Globus pallidus (tissue), 1 donor: Measurements from ENCODE around the gene ZEB2.
A peak's percentile ranks its signal among the peaks of the same experiment; 100 is the strongest.

Source experiments
- DNase-seq: peaks from one replicate; pipeline ENCODE4 v3.0.0-alpha.2; 2015; ENCODE audit warnings: low spot score

The ZEB2 gene

GRCh38 chr2:144471305-144472045 is 48.4 kb downstream of the ZEB2 start:
- DNase-seq = no peak

- DNase-seq = no peak
Observed at GRCh38 chr2:144470816-144471215, 49.1 kb downstream of the ZEB2 start.

- DNase-seq = no peak
Observed at GRCh38 chr2:144470334-144470733, 49.6 kb downstream of the ZEB2 start.

DNA sequence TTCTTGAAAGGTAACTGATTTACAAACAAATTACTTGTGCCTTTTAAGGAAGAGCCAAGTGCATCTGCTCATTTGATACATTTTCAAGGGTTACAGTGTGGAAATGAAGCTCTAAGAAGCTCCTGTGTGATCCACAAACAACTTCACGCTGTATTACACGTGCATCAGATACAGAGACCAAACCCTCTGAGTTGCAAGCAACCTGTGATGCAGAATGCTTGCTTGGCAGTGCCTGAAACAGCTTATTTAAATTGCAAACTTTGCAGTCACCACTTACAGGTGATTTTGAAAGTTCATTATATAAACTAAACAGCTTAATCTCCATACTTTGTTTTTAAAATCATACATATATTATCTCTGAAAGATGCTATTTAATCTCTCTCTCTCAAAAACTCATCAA is 50.1 kb downstream of the ZEB2 start:
- no peak for DNase-seq

DNA sequence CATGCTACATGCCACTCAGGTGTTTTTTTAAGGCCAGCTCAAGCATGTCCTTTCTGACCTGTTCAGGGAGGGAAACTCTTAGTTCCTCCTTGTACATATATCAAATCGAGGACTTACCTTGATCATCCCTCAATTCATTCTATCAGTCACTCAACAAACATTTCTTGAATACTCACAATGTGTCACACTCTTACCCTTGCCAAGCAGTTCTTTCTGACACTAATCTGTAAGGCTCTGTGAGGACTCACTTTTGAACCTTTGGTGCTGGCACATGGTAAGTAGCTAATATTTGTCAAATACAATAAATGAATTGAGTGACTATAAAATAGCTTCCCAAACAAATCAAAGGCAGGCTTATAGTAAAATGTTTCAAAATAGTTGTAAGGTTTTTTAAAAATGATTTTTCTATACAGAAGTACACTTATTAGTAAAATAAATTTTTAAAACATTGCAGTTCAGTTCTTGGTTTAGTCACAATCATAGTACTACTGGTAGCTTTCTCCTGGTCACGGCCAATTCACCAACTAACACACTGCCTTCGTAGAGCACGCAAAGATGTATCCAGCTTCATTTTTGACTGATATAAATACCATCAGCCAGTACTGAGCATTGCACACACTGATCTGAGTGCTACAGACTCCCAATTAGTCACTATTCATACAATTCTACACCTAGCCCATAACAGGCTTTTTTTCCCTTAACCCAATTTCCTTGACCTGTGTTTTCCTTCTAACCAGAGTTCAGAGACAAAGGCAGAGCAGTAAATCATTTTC is 50.9 kb downstream of the ZEB2 start:
- DNase-seq = no peak

GRCh38 chr2:144467502-144468137 is 52.3 kb downstream of the ZEB2 start:
- no peak for DNase-seq

DNA sequence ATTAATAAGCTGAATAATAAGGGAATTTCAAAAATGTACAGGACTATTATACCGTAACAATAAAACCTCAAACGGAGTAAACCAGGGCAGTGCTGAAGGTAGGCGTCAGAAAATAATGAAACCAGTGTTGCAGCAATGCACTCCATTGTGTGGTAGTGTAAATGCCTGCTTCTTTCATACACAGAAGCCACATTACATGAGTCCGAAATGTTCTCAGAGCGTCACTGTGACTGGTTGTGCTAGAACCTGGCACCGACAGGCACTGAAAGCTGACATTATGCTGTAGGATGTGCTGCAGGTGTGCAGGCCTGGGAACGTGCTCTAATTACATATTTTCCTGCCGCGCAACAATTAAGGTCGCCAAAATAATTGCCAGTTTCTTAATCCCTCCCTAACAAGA is 53.3 kb downstream of the ZEB2 start:
- DNase-seq = peak; percentile 94

- no peak for DNase-seq
Observed at GRCh38 chr2:144465749-144466148, 54.2 kb downstream of the ZEB2 start.

DNA sequence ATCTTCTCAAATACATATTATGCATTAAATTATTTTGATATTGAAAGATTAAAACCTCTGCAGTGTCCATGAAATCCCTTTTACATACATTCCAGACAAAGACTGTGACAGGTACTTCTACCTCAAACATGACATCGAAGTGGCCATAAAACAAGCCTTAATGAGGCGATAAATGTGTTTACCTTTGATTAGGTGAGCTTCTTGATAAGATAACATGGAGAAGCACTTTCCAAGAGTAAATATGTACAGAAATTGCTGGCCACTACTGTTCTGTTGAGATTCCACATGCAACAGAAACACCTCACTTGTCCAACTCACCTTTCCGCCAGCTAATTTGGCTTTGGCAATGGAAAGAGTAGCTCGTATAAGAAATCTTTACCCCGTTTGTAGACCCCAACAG is 55.2 kb downstream of the ZEB2 start:
- no peak for DNase-seq

DNA sequence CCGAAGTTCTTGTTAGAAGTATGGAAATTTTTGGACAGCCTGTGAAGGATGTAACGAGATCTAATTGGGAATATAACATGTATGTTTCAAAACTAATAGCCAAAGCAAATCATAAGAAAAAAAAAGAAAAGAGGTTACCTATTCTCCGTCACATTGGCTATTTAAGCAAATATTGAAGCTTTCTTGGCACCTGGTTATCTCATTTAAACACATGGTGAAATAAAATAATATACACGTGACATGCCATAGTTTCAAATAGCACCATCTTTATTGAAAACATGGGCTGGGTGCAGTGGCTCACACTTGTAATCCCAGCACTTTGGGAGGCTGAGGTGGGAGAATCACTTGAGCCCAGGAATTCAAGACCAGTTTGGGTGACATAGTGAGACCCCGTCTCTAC is 56.7 kb downstream of the ZEB2 start:
- DNase-seq = no peak

DNA sequence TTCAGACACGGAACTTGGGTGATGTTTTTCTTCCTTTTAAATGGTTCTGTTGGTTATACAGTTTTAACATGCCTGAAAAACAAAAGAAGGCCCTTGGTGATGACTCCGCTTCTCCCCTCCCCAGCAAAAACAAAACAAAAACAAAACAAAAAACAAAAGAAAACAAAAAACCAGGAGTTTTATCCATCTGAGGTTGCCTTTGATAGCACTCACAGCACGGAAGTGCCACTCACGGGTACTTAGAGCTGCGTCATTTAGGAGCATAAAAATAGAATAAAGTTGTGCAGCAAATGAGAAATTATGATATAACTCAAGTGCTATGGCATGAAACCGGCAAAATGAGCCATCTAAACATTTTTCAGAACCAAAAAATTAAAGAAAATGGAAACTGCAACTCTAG is 57.7 kb downstream of the ZEB2 start:
- DNase-seq = no peak

- peak; percentile 94 for DNase-seq
Observed at GRCh38 chr2:144461308-144461766, 58.6 kb downstream of the ZEB2 start.

GRCh38 chr2:144460727-144461307 is 59.1 kb downstream of the ZEB2 start:
- no peak for DNase-seq

GRCh38 chr2:144459937-144460336 is 60.0 kb downstream of the ZEB2 start:
- no peak for DNase-seq

DNA sequence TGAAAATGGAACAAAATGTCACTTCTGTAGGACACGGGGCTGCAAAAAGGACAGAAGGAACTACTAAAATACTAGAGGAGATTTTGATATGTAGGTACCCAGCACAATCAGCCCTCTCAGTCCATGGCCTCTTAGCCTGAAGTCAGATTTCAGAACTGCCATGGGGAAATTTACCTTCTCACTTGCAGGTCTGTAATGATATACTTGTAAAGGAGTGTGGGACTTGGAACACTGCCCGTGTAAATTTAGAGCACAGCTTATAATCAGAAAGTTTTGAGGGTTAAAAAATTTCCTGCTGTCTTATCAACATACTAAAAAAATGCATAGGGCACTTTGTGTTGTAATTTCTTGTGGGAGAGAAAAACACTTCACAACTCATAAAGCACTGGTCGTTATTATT is 60.6 kb downstream of the ZEB2 start:
- DNase-seq = no peak

- DNase-seq = no peak
Observed at GRCh38 chr2:144458541-144458940, 61.4 kb downstream of the ZEB2 start.

GRCh38 chr2:144456680-144457079 is 63.2 kb downstream of the ZEB2 start:
- no peak for DNase-seq

DNA sequence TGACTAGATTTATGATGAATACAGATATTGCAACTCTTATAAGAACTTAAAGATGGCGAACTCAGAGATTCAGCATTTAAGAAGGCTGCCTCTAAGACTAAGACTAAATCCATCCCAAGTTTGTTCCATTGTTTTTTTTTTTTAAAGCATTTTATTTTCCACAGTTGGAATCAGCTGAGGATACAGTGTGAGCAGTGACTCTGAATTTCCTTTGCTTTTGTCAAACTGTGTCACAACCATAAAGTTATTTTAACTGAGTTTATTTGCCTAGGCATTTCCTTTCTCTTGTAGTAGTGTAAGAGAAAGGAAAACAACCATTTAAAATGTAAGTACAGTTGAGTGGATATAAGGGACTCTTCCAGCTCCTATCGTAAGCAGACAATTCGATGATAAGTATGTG is 63.9 kb downstream of the ZEB2 start:
- DNase-seq = no peak

DNA sequence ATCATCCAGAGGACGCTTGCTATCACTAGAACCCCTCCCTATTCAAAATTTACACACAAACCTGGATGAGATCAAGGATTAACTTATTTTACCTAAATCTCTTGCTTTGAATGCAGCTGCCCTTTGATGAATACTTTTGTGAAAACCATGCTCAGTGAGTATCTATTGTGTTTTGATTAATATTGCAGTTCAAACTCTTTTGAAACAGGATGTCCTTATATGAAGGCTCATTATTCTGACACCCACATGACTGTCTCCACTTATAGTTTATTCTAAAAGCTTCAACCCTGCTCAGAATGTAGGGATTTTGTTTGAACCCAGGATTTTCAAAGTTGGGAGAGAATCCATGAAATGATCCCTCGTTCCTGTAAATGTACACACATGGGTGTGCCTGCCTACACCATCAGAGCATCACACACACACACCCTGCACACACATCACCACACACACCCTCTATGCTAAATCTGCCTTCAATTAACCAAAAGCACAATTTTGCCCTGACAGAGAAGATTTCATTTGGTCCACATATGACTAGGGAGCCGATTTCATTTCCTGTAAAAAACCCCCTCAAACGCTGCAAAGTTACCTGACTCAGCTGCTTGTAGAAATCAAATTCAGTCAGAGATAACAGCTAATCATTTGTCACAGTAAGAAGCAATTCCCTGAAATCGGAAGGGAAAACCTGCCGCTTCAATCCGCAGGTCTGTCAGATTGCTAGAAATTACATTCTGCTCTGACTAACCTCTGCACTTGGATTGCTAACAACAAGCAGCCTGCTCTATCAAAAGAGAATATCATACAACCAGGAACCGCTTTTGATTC is 65.2 kb downstream of the ZEB2 start:
- peak; percentile 52 for DNase-seq

DNA sequence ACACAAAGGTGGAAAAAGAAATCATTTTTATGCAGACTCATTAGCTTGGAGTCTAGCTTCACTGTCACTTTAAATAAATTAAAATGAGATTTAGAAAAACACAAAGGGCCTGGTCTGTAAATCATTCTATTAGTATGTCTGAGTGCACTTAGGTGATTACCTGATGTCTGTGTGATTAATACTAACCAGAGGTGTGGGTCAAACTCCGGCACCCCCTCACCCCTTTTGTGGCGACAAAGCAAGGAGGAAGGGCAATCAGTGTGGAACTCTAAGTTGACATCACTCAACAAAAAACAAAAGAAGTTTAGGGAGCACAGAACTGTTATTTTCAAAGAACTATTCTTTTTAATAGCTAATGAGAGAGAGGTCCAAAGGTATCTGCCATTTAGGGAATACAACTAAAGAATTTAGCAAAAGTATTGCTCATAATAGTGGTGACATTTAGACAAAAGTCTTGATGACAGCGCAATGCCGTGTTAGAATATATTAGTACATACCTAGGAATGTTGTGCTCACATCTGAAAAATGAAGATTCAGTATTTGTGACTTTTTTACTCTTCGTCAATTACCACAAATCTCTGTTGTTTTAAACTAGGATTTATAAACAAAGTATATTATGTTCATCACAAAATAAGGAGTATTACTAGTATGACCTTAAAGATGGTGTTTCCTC is 66.3 kb downstream of the ZEB2 start:
- no peak for DNase-seq

DNA sequence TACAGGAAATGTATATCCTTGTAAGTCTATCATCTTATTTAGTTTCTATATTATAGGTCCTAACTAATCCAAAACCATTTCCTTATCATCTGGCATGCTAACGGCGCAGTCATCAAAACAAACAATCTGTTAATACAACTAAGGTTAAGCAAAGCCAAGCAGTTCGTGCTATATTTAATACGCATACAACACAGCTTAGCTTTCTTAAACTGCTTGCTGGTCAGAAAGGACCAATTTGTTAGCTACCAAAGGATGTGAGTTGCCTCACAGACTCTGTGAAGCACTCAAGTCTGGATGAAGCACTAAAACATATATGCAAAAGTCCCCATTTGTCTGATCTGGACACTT is 67.0 kb downstream of the ZEB2 start:
- no peak for DNase-seq
